T follicular helper cell (primary cell): ENCODE data around the gene TBL2.
"Not testable (repeated sequence)": the region's sequence is repeated elsewhere in the genome, so short reads cannot be mapped to it uniquely, and the experiment has no call there.

Source experiments
- DNase-seq: peaks from one replicate; pipeline ENCODE4 v3.0.0-alpha.2; 2020; ENCODE audit warnings: low read depth

Gene TBL2

DNA sequence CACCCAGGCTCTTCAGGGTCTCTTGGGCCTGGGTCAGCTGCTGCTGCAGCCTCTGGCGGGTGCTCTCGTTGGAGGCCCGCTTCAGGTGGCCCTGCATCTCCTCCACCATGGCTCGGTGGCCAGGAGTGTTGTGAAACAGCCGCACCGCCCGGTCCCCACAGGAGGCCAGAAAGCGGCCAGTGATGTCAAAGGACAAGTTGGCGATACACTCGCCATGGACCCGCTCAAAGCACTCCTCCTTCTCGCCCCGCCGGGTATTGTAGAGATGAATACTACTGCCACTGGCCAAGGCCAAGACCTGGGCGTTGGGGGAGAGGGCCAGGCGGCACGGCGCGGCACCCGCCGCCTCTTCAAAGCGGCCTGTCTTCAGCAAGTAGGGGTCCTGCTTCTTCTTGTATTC lies 7.9 kb downstream of the TBL2 start:
- no peak for DNase-seq

- no peak for DNase-seq
Measured at GRCh38 chr7:73569042-73569608, 9.3 kb downstream of the TBL2 start.

- DNase-seq = no peak
Measured at GRCh38 chr7:73567846-73568685, 10.3 kb downstream of the TBL2 start.

DNA sequence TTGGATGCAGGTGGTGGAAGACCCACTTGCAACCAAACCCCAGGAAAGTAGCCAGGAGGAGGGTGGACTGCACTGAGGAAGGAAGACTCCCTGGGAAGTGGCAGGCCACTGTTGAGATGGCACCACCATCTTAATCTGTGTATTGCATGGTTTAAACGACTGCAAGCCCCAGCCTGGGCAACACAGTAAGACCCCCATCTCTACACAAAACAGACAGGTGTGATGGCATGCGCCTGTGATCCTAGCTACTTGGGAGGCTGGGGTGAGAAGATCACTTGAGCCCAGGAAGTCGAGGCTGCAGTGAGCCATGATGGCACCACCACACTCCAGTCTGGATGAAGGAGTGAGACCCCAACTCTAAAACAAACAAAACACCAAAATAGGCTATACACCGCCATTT lies 11.2 kb downstream of the TBL2 start:
- DNase-seq = no peak

GRCh38 chr7:73566431-73566830 lies 11.9 kb downstream of the TBL2 start:
- DNase-seq = not testable (repeated sequence)

DNA sequence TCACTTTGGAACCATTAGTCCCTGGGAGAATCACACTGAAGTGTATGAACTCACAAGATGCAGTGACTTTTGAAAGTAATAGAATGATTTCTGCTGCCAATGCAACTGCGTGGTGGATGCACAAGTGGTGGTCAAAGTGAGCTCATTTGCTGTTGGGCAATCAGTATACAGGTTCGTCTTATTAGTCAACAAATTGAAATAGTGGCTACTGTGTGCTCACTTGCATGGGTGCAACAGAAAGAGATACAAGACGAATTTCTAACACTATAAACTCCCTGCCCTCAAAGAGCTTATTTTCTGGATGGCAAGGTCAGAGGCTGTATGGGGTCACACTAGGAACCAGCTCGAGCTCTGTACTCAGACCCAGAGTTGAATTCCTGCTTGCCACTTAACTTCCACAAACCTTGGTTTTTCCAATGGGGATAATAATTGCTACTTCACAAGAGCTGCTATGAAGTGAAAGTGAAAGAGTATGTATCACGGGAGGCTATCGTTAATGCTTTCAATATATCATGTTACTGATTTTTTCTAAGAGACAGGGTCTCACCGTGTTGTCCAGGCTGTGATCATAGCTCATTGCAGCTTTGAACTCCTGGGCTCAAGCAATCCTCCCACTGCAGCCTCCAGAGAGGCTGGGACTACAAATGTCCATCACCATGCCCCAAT lies 12.6 kb downstream of the TBL2 start:
- DNase-seq = no peak

GRCh38 chr7:73560109-73560835 lies 18.1 kb downstream of the TBL2 start:
- no peak for DNase-seq

GRCh38 chr7:73557397-73558257 lies 20.8 kb downstream of the TBL2 start, which contains the start of gene BCL7B:
Gene BCL7B (minus strand): TSS chr7:73557690. CDS start chr7:73557578, 112 bp downstream.
- peak; percentile 64 for DNase-seq

DNA sequence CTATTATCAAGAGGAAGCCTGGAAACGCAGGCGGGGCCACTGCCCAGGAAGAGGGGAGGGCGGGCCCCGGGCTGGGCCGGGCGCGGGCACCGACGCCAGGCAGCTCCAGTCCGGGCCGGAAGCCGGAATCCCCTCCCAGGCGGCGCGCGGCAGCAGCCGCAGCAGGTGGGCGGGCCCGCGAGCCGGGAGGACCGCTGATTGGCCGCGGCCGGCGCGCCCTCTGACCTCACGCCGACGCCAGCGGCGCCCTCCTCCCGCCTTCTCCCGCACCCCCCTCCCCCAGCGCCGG lies 21.3 kb downstream of the TBL2 start:
- DNase-seq = peak; percentile 86

GRCh38 chr7:73556208-73557107 lies 21.9 kb downstream of the TBL2 start:
- no peak for DNase-seq

GRCh38 chr7:73555411-73555982 lies 22.9 kb downstream of the TBL2 start:
- DNase-seq = no peak

DNA sequence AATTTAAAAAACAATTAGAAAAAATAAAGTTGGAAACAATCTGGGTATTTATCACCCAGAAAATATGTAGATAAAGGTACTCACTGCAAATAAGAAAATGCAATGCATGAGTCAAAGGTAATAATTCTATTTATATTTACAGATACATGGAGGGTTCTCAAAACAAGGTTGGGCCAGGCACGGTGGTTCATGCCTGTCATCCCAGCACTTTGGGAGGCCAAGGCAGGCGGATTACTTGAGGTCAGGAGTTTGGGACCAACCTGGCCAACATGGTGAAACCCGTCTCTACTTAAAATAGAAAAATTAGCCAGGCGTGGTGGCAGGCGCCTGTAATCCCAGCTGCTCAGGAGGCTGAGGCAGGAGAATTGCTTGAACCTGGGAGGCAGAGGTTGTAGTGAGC lies 28.3 kb downstream of the TBL2 start:
- DNase-seq = not testable (repeated sequence)

DNA sequence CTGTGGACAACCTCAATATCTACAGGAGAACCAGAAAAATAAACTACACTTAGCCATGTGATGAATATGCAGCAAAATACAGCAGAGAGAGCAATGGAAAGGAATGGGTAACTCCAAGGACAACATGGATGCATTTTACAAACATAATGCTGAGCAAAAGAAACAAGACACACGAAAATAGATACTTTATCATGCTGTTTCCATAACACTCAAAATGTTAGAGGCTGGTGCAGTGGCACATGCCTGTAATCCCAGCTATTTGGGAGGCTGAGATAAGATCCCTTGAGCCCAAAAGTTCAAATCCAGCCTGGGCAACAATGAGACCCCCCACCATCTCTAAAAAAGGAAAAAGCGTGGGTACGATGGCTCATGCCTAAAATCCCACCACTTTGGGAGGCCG lies 29.2 kb downstream of the TBL2 start:
- no peak for DNase-seq

GRCh38 chr7:73547841-73548240 lies 30.5 kb downstream of the TBL2 start:
- DNase-seq = no peak

- no peak for DNase-seq
Measured at GRCh38 chr7:73544678-73545077, 33.7 kb downstream of the TBL2 start.

GRCh38 chr7:73541722-73542121 lies 36.7 kb downstream of the TBL2 start:
- no peak for DNase-seq

DNA sequence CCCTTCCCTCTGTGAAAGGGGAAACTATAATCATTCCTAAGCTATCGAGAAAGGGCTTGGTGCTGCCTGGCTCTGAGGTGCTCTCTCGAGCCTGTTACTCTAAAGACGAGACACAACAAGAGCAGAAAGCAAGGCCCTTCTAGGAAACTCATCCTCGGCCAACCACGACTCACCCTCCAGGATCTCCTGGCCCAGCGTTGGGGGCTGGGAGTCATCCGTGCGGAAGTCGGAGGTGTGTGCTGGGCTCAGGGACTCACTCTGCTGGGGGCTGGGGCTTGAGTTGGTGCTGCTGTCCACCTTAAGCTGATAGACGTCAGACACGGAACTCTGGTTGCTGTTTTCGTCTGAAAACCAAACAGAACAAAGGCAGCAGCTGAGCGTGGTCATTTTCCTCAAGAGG lies 38.7 kb downstream of the TBL2 start:
- no peak for DNase-seq

GRCh38 chr7:73538510-73538909 lies 39.9 kb downstream of the TBL2 start:
- not testable (repeated sequence) for DNase-seq

DNA sequence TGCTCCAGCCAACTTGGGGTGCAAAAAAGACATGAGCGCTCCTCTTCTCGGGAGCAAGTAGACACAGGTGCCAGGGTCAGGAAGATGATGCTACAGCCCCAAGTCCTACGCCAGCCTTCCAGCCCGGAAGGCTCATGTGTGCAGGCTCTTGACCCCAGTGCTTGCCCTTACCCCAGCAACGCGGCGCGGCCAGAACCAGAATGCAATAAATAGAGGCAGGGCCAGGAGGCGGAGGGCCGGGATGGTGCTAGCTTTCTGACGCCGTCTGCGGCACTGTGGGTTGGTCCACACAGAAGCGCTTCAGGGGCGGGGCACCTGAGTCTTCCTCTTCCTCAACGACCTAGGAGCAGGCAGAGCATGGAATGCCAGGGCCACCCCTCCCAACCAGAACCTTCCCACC lies 41.3 kb downstream of the TBL2 start:
- no peak for DNase-seq

- DNase-seq = no peak
Measured at GRCh38 chr7:73536479-73536878, 41.9 kb downstream of the TBL2 start.
